ENCODE data around the gene CYS1. TPM values are rescaled to one million over a fixed set of nuclear protein-coding genes. Genes with fewer than 3 reads are reported as not detected.
A peak's percentile ranks its signal among the peaks of the same experiment; 100 is the strongest.

The CYS1 gene
- total RNA-seq, 4 donors from 2014 or later, result 0.32 to 1.8 TPM; not detected in 2

GRCh38 chr2:10045561-10046355 lies 34.5 kb downstream of the CYS1 start:
- peaks cover 76% of the 10 kb centered on the region for H3K4me1 ChIP-seq
- 63% methylated on average over 20 of the region's 20 CpGs for WGBS
- no peak for DNase-seq (ENCODE audit: low spot score in 2 of 2)

GRCh38 chr2:10043906-10044601 lies 36.2 kb downstream of the CYS1 start:
- WGBS, result 48% methylated on average over 8 of the region's 90 CpGs
- TF ChIP-seq CTCF (IDR thresholded peaks at IDR 0.05), result no peak
- TF ChIP-seq POLR2A (IDR thresholded peaks at IDR 0.05), result peak in 1 of 2 donors; percentile 37
- peak; percentile 48 for TF ChIP-seq EP300 (IDR thresholded peaks at IDR 0.05)
- peak in 1 of 3 donors; percentile 37 for TF ChIP-seq POLR2AphosphoS5 (IDR thresholded peaks at IDR 0.05)
- H3K27ac ChIP-seq, result peak overlapping the region; percentile 99
- peak; percentile 98 to 99 for DNase-seq (ENCODE audit: low spot score in 2 of 2)
- no peaks in the 10 kb centered on the region for H3K9me3 ChIP-seq
- H3K27me3 ChIP-seq, result no peaks in the 10 kb centered on the region
- H3K4me3 ChIP-seq, result peak overlapping the region; percentile 56
- peaks cover 83% of the 10 kb centered on the region for H3K4me1 ChIP-seq
- peaks cover 22% of the 10 kb centered on the region for H3K36me3 ChIP-seq

More at GRCh38 chr2:10045561-10046355, 34.5 kb downstream of the CYS1 start:
- H3K9me3 ChIP-seq, result no peaks in the 10 kb centered on the region
- H3K27me3 ChIP-seq, result no peaks in the 10 kb centered on the region
- no peak for TF ChIP-seq EP300 (IDR thresholded peaks at IDR 0.05)
- no peak for TF ChIP-seq POLR2AphosphoS5 (IDR thresholded peaks at IDR 0.05)
- TF ChIP-seq POLR2A (IDR thresholded peaks at IDR 0.05), result no peak
- TF ChIP-seq CTCF (IDR thresholded peaks at IDR 0.05), result no peak
- H3K27ac ChIP-seq, result peak overlapping the region; percentile 99
- peaks cover 33% of the 10 kb centered on the region for H3K36me3 ChIP-seq
- H3K4me3 ChIP-seq, result peak overlapping the region; percentile 56

- Histone ChIP-seq H3K27ac (peak within 1 kb of the TSS; percentile 99), H3K9me3 (no peaks in the 10 kb centered on the region), H3K4me1 (peaks cover 77% of the 10 kb centered on the region), H3K36me3 (peaks cover 19% of the 10 kb centered on the region), H3K27me3 (no peaks in the 10 kb centered on the region), H3K4me3 (peak within 1 kb of the TSS; percentile 56)
- TF ChIP-seq POLR2AphosphoS5 (IDR thresholded peaks at IDR 0.05), result peak in 2 of 3 donors; percentile 24 to 45
- TF ChIP-seq CTCF (IDR thresholded peaks at IDR 0.05), result no peak
- TF ChIP-seq POLR2A (IDR thresholded peaks at IDR 0.05), result peak; percentile 80 to 91
- TF ChIP-seq EP300 (IDR thresholded peaks at IDR 0.05), result no peak
- peak; percentile 94 to 96 for DNase-seq (ENCODE audit: low spot score in 2 of 2)
- no CpG with 5 or more reads among the region's 104 CpGs for WGBS
Observed at GRCh38 chr2:10043256-10043905, 36.8 kb downstream of the CYS1 start, which contains the start of gene KLF11. TSS of gene KLF11 (plus strand) at chr2:10043550. CDS start at chr2:10043717, 167 bp downstream.

GRCh38 chr2:10042301-10043161 lies 37.7 kb downstream of the CYS1 start:
- peaks cover 74% of the 10 kb centered on the region for H3K4me1 ChIP-seq
- peak; percentile 90 to 92 for DNase-seq (ENCODE audit: low spot score in 2 of 2)
- no peaks in the 10 kb centered on the region for H3K27me3 ChIP-seq
- peak overlapping the region; percentile 56 for H3K4me3 ChIP-seq
- H3K27ac ChIP-seq, result peak overlapping the region; percentile 89
- 20% methylated on average over 52 of the region's 54 CpGs for WGBS
- no peaks in the 10 kb centered on the region for H3K9me3 ChIP-seq
- no peak for TF ChIP-seq EP300 (IDR thresholded peaks at IDR 0.05)
- TF ChIP-seq POLR2A (IDR thresholded peaks at IDR 0.05), result peak in 1 of 2 donors; percentile 50
- peak in 1 of 3 donors; percentile 63 for TF ChIP-seq POLR2AphosphoS5 (IDR thresholded peaks at IDR 0.05)
- no peak for TF ChIP-seq CTCF (IDR thresholded peaks at IDR 0.05)
- H3K36me3 ChIP-seq, result peaks cover 11% of the 10 kb centered on the region

Data from suprapubic skin (tissue), 4 donors.